SU-DHL-6 (cell line): ENCODE results near the gene SERPINB12.

ENCODE experiments used
- H2AFZ ChIP-seq: fragments of 200-600 bp; sonication (generic); 2 replicates; pipeline ENCODE4 v1.6.1; 2014; ENCODE audit warnings: low read depth, mild to moderate bottlenecking, moderate library complexity, mixed read lengths, antibody characterized with exemption, low read length; ENCODE audit not compliant: severe bottlenecking
- H3F3A ChIP-seq: fragments of 200-600 bp; shearing (Covaris generic); 2 replicates; pipeline ENCODE4 v1.6.0; 2016; ENCODE audit warnings: antibody characterized with exemption, mild to moderate bottlenecking; ENCODE audit not compliant: insufficient read depth
- H3K27ac ChIP-seq: fragments of 200-600 bp; sonication (generic); 2 replicates; pipeline ENCODE4 v1.5.1; 2016; ENCODE audit warnings: low read depth, mild to moderate bottlenecking, low read length, moderate library complexity, mixed read lengths
- H3K27me3 ChIP-seq: fragments of 200-600 bp; sonication (generic), shearing (Covaris generic); 2 replicates; pipeline ENCODE4 v1.6.0; 2014; ENCODE audit warnings: mild to moderate bottlenecking, low read length
- H3K36me3 ChIP-seq: fragments of 200-600 bp; sonication (generic); 2 replicates; pipeline ENCODE4 v1.6.1; 2014; ENCODE audit warnings: mild to moderate bottlenecking, low read length, mixed read lengths
- H3K4me2 ChIP-seq: fragments of 300-600, 200-600 bp; shearing (Covaris generic), sonication (generic); 2 replicates; pipeline ENCODE4 v1.6.0; 2014; ENCODE audit warnings: low read length, low read depth, mild to moderate bottlenecking; ENCODE audit not compliant: poor library complexity, severe bottlenecking
- H3K4me3 ChIP-seq: fragments of 200-600 bp; sonication (generic); 2 replicates; pipeline ENCODE4 v1.5.1; 2014; ENCODE audit warnings: antibody characterized with exemption, low read length, mild to moderate bottlenecking, mixed read lengths; ENCODE audit not compliant: insufficient read depth, poor library complexity, severe bottlenecking
- H3K79me2 ChIP-seq: fragments of 200-600 bp; sonication (generic); 2 replicates; pipeline ENCODE4 v1.6.1; 2014; ENCODE audit warnings: mild to moderate bottlenecking, low read length, moderate library complexity; ENCODE audit not compliant: insufficient read depth
- H3K9ac ChIP-seq: fragments of 200-600 bp; sonication (generic); 2 replicates; pipeline ENCODE4 v1.7.0; 2014; ENCODE audit warnings: mild to moderate bottlenecking, low read length
- H3K9me2 ChIP-seq: fragments of 200-600 bp; sonication (generic); replicated peaks from 2 replicates; pipeline ENCODE4 v1.6.1; 2014; ENCODE audit warnings: low read length; ENCODE audit not compliant: insufficient read depth
- H3K9me3 ChIP-seq: fragments of 200-600 bp; sonication (generic); 2 replicates; pipeline ENCODE4 v1.6.1; 2014; ENCODE audit warnings: low read length, mixed read lengths; ENCODE audit not compliant: insufficient read depth
- H4K20me1 ChIP-seq: fragments of 200-600 bp; sonication (generic); 2 replicates; pipeline ENCODE4 v1.6.1; 2014; ENCODE audit warnings: low read depth, mild to moderate bottlenecking, antibody characterized with exemption, low read length, moderate library complexity, mixed read lengths
- CTCF ChIP-seq: fragments of 200-600 bp; sonication (generic); IDR thresholded peaks from one replicate; pipeline ENCODE4 v1.5.1; 2017; ENCODE audit warnings: antibody characterized with exemption, mild to moderate bottlenecking, low read length, moderate library complexity; ENCODE audit not compliant: insufficient read depth, poor library complexity, severe bottlenecking
- EZH2phosphoT487 ChIP-seq: fragments of 200-600 bp; sonication (generic), shearing (Covaris generic); conservative IDR thresholded peaks from 2 replicates; pipeline ENCODE4 v1.6.1; 2018; ENCODE audit warnings: mild to moderate bottlenecking, antibody characterized with exemption, low read length, moderate library complexity, mixed read lengths

SERPINB12 gene

GRCh38 chr18:63596964-63597363 is 54.8 kb downstream of the SERPINB12 start:
- no peaks in the 10 kb centered on the region for H3K79me2 ChIP-seq
- no peak overlapping the region for H3K9ac ChIP-seq
- H3K27ac ChIP-seq: no peak overlapping the region
- H3F3A ChIP-seq: no peaks in the 10 kb centered on the region
- no peaks in the 10 kb centered on the region for H3K36me3 ChIP-seq
- H3K4me2 ChIP-seq: no peak overlapping the region
- no peaks in the 10 kb centered on the region for H3K9me3 ChIP-seq
- H3K9me2 ChIP-seq: no peaks in the 10 kb centered on the region
- no peak overlapping the region for H3K4me3 ChIP-seq
- no peak overlapping the region for H2AFZ ChIP-seq
- no peaks in the 10 kb centered on the region for H3K27me3 ChIP-seq
- no peaks in the 10 kb centered on the region for H4K20me1 ChIP-seq
- TF ChIP-seq CTCF (no peak), EZH2phosphoT487 (no peak)

GRCh38 chr18:63603355-63603754 is 61.2 kb downstream of the SERPINB12 start:
- Histone ChIP-seq H3K27ac (no peak overlapping the region), H4K20me1 (no peaks in the 10 kb centered on the region), H3K36me3 (no peaks in the 10 kb centered on the region), H3F3A (no peaks in the 10 kb centered on the region), H3K4me2 (no peak overlapping the region), H3K27me3 (no peaks in the 10 kb centered on the region), H3K79me2 (no peaks in the 10 kb centered on the region), H2AFZ (no peak overlapping the region), H3K4me3 (no peak overlapping the region), H3K9ac (no peak overlapping the region), H3K9me2 (no peaks in the 10 kb centered on the region), H3K9me3 (no peaks in the 10 kb centered on the region)
- no peak for TF ChIP-seq CTCF

DNA sequence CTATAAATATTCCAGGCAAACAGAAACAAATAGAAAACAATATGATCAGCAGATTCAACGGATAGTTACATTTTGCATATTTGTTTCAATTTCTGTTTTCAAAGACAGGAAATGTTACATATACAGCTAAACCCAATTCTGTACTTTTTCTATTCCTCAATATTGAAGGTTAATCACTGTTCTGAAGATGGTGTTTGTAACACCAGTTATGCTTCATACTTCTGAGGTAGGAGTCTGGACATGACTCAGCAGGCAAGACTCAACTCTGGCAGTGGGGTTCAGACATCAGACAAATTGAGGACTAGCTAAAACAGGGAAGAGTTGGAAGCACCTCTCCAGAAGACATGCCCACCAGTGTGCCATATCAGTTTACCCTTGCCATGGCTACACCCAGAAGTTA is 61.6 kb downstream of the SERPINB12 start:
- no peaks in the 10 kb centered on the region for H3F3A ChIP-seq
- H3K27ac ChIP-seq: no peak overlapping the region
- H3K9me2 ChIP-seq: no peaks in the 10 kb centered on the region
- no peaks in the 10 kb centered on the region for H3K79me2 ChIP-seq
- no peaks in the 10 kb centered on the region for H4K20me1 ChIP-seq
- H3K9me3 ChIP-seq: no peaks in the 10 kb centered on the region
- H3K36me3 ChIP-seq: no peaks in the 10 kb centered on the region
- no peak overlapping the region for H2AFZ ChIP-seq
- no peak overlapping the region for H3K9ac ChIP-seq
- H3K4me3 ChIP-seq: no peak overlapping the region
- no peaks in the 10 kb centered on the region for H3K27me3 ChIP-seq
- no peak for TF ChIP-seq CTCF
- TF ChIP-seq EZH2phosphoT487: no peak
- no peak overlapping the region for H3K4me2 ChIP-seq
